ENCODE data around the gene HPCAL1.

HPCAL1 gene

DNA sequence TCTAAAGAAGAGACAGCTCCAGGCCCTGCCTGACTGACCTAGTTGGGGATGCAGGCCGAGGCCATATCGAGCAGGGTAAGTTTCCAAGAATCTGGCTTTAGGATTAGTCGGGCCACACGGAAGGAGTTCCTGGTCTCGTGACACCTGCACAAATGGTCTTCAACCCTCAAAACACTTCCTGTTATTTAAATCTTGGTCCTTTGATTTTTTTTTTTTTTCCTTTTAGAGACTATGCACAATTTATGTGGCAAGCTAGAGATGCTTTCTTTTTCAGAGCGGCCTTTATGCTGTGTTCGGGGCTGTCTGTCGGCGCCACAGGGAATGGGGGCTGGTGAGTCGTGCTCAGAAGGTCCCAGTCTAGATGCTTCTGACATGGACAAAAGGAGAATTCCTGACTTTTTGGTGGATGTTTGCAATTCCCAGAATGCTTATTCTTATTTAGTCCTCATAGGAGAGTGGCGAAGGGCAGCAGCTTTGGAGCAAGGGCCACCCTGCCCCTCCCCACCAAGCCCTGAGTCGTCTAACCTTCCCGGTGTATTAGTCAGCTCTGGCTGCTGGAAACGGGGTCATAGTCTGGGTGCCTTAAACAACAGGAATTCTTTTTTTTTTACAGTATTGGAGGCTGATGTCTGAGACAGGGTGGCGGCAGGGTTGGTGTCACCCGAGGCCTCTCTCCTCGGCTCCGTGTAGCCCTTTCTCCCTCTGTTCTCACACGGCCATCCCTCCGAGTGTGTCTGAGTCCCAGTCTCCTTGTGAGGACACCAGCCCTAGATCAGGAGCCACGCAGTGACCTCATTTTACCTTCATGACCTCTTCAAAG is 27.4 kb downstream of the HPCAL1 start:
- FAIRE-seq (no peak), DNase-seq (ENCODE audit: insufficient read length, low spot score) (no peak)
- TF ChIP-seq, protein P1, sequence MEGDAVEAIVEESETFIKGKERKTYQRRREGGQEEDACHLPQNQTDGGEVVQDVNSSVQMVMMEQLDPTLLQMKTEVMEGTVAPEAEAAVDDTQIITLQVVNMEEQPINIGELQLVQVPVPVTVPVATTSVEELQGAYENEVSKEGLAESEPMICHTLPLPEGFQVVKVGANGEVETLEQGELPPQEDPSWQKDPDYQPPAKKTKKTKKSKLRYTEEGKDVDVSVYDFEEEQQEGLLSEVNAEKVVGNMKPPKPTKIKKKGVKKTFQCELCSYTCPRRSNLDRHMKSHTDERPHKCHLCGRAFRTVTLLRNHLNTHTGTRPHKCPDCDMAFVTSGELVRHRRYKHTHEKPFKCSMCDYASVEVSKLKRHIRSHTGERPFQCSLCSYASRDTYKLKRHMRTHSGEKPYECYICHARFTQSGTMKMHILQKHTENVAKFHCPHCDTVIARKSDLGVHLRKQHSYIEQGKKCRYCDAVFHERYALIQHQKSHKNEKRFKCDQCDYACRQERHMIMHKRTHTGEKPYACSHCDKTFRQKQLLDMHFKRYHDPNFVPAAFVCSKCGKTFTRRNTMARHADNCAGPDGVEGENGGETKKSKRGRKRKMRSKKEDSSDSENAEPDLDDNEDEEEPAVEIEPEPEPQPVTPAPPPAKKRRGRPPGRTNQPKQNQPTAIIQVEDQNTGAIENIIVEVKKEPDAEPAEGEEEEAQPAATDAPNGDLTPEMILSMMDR (IDR thresholded peaks at IDR 0.05; ENCODE audit: insufficient read depth, missing control alignments): no peak

DNA sequence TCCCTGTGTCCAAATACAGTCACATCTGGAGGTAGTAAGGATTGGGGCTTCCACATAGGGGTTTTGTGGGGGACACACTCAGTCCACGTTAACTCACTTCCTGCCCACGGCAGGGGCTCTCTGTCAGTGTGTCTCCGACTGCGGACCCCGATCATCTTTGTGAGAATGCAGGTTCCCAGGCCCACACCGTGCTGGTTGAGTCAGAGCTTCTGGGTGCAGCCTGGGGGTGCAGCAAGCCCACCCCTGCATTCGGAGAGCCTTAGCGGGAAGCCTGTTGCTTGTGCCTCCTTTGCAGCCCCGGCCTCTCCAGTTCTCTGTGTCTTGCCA is 28.0 kb downstream of the HPCAL1 start:
- FAIRE-seq: no peak
- TF ChIP-seq, protein P1 (IDR thresholded peaks at IDR 0.05; ENCODE audit: insufficient read depth, missing control alignments): no peak
- no peak for DNase-seq (ENCODE audit: insufficient read length, low spot score)

DNA sequence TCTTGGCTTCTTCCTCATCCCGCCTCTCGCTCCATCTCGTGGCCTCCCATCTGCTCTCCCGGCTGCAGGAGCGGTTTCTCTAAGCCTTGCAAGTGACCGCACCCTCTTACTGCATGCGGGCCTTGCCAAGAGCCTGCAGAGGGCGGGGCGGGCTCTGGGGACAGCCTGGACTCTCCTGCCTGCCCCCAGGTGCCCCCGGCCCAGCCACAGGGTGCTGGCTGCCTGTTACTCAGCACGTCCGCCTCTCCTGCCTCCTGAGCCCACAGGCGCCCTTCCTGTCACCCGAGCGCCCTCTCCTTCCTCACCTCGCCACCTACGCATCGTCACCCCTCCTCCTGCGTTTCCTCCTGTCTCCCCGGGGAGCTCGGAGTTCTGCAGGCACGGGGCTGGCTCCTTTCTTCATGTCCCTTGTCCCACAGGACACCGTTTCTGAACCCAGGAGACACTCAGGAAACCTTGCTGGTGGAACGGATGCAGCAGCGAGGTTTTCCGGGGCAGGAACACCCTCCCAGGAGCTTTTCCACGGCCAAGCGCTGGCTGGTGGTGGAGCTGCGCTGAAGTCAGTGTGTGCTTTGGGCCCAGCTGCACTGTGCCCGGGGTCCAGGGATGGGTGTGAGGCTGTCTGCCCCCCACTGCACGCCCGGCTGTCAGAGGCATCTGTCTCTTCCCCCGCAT is 28.5 kb downstream of the HPCAL1 start:
- no peak for FAIRE-seq

DNA sequence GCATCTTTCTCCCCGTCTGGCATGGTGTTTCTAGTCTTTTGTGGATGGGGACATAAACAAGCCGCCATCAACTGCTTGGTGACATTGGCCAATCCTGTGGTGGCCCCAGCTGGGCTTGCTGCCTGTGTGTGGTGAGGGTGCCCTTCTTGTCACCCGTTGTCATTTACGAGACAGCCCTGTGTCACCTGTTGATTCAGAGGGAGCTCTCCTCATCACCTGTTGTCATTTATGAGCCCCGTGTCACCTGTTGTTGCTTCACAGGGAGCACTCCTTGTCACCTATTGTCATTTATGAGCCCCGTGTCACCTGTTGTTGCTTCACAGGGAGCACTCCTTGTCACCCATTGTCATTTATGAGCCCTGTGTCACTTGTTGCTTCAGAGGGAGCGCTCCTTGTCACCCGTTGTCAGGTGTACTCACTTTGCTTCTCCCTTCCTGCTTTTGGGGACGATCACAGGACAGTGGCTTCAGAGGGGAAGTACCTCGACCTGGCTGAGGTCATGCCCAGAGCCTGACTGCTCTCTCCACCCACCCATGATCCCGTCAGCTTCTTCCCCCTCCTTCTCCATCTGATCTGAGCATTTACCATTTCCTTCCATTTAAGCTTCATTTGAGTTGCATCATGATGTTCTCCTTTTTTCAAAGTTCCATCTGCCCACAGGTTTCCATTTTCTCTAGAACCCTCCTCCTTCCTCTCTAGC is 29.1 kb downstream of the HPCAL1 start:
- FAIRE-seq: no peak
- TF ChIP-seq, protein P1 (IDR thresholded peaks at IDR 0.05; ENCODE audit: insufficient read depth, missing control alignments): no peak
- DNase-seq (ENCODE audit: insufficient read length, low spot score): no peak

More for the DNA sequence above, 28.5 kb downstream of the HPCAL1 start:
- DNase-seq (ENCODE audit: insufficient read length, low spot score): peak; percentile 62
- TF ChIP-seq, protein P1 (IDR thresholded peaks at IDR 0.05; ENCODE audit: insufficient read depth, missing control alignments): no peak

DNA sequence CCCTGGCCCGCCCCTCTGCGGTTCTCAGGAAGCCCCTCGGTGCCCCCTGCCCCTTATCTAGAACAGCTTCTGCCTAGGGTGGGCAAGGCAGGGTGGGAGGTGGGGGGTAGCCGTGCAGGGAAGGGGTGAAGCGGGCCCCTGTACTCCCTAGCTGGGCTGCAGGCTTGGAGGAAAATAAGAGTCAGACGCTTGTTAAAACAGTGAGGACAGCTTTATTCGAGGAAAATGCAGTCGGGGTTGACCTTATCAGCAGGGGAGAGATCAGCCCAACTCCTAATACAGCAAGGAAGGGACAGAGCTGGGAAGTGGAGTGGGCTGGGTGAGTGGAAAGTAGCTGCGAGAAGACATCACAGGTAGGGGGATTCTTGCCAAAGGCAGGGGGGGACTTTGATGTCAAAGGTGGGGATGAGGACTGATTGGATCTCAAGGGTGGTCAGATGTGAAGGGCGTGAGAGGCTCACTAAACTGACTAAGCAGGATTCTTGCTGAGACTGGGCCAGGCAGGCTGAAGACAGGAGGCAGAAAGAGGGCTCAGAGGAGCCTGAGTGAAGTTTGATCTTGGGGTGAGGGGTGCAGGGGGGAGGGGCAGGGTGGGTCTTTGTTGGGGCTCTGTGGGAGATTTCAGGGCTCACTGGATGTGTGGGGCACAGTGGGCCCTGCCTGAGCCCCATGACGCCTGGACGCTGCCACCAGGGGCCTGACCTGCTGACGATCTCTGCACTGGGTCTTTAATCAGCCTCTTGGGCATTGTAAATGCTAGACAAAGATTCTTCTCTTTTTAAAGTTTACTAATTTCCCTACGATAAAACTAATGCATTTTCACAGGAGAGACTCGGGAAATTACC is 29.9 kb downstream of the HPCAL1 start:
- DNase-seq (ENCODE audit: insufficient read length, low spot score) (no peak), FAIRE-seq (no peak)
- TF ChIP-seq, protein P1 (IDR thresholded peaks at IDR 0.05; ENCODE audit: insufficient read depth, missing control alignments): no peak

DNA sequence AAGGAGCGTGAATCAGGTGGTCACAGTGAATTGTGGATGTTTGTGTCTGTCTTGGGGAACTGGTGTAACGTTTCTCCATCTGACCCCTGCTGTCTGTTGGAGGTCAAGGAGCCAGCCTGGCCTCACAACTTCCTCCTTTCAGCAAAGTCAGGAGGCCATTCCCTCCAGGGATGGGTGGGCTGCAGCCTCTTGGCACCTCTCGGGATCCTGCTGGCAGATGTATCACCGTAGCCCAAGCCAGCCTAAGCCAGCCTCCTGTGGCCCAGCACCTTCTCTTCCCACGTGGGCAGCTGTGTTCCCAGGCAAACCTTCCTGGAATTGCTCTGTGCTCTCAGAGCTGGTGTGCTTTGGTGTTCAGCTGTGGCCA is 30.5 kb downstream of the HPCAL1 start:
- TF ChIP-seq, protein P1 (IDR thresholded peaks at IDR 0.05; ENCODE audit: insufficient read depth, missing control alignments): no peak
- FAIRE-seq: no peak
- no peak for DNase-seq (ENCODE audit: insufficient read length, low spot score)

Measured in D721Med (cell line).